WTC11 (cell line): Measurements from ENCODE around the gene RBFOX2. TPM values are rescaled to one million over a fixed set of nuclear protein-coding genes. Genes with fewer than 3 reads are reported as not detected.

Source experiments
- ATAC-seq: fragments of 200-7000 bp; cut with Tn5 transposase; 2 replicates; pipeline ENCODE4 v1.10.0; 2021; ENCODE audit warnings: mild to moderate bottlenecking, moderate library complexity
- CTCF ChIA-PET: fragments of 300-600 bp; sonication (Branson Sonifier 250); formaldehyde crosslinking; loops from one replicate; lab custom pipeline; 2021; ENCODE audit warnings: antibody characterized with exemption; lab: Charles Lee
- POLR2A ChIA-PET: fragments of 350-600 bp; sonication (Branson Sonifier 250); formaldehyde crosslinking; loops from one replicate; lab custom pipeline; 2021; ENCODE audit warnings: antibody characterized with exemption; lab: Charles Lee
- DNase-seq: peaks from one replicate; pipeline ENCODE4 v3.0.0; 2021; ENCODE audit warnings: low spot score
- H3K27ac Mint-ChIP-seq: 2 replicates; pipeline ENCODE4 v1.8.0; 2021; ENCODE audit warnings: mixed read lengths
- H3K27me3 Mint-ChIP-seq: 2 replicates; pipeline ENCODE4 v1.8.0; 2021; ENCODE audit warnings: low read depth, mild to moderate bottlenecking, moderate library complexity, mixed read lengths
- H3K36me3 Mint-ChIP-seq: 2 replicates; pipeline ENCODE4 v1.8.0; 2021; ENCODE audit warnings: mixed read lengths
- H3K4me1 Mint-ChIP-seq: 2 replicates; pipeline ENCODE4 v1.8.0; 2022; ENCODE audit warnings: mixed read lengths
- H3K4me3 Mint-ChIP-seq: 2 replicates; pipeline ENCODE4 v1.8.0; 2021; ENCODE audit warnings: mild to moderate bottlenecking, moderate library complexity, mixed read lengths
- H3K9me3 Mint-ChIP-seq: 2 replicates; pipeline ENCODE4 v1.8.0; 2021; ENCODE audit warnings: mixed read lengths
- ATF1 ChIP-seq: sonication (generic); formaldehyde crosslinking; IDR thresholded peaks from 2 replicates; pipeline ENCODE4 v1.8.1; 2023; ENCODE audit warnings: mild to moderate bottlenecking, moderate library complexity, missing genetic modification reagents
- CDX4 ChIP-seq: fragments of 250-450 bp; sonication (Bioruptor Pico); IDR thresholded peaks from 2 replicates; pipeline ENCODE4 v1.9.0; 2021; ENCODE audit warnings: moderate library complexity, mild to moderate bottlenecking, inconsistent platforms, borderline replicate concordance
- CTCF ChIP-seq: fragments of 200-600 bp; IDR thresholded peaks from 2 replicates; pipeline ENCODE4 v1.8.0; 2022; ENCODE audit warnings: antibody characterized with exemption
- E2F1 ChIP-seq: sonication (generic); formaldehyde crosslinking; IDR thresholded peaks from 2 replicates; pipeline ENCODE4 v1.8.0; 2022; ENCODE audit warnings: mild to moderate bottlenecking, missing genetic modification reagents
- FOXK1 ChIP-seq: sonication (generic); formaldehyde crosslinking; IDR thresholded peaks from 2 replicates; pipeline ENCODE4 v1.8.0; 2022; ENCODE audit warnings: mild to moderate bottlenecking, moderate library complexity, missing genetic modification reagents
- GRHL2 ChIP-seq: fragments of 250-450 bp; sonication (Bioruptor Pico); IDR thresholded peaks from 2 replicates; pipeline ENCODE4 v1.8.0; 2022; ENCODE audit warnings: mild to moderate bottlenecking, moderate library complexity; ENCODE audit not compliant: insufficient replicate concordance, severe bottlenecking
- IRF2 ChIP-seq: sonication (generic); formaldehyde crosslinking; IDR thresholded peaks from 2 replicates; pipeline ENCODE4 v1.8.0; 2022; ENCODE audit warnings: low read depth, missing genetic modification reagents, borderline replicate concordance
- PRDM15 ChIP-seq: sonication (generic); formaldehyde crosslinking; IDR thresholded peaks from 2 replicates; pipeline ENCODE4 v1.8.0; 2022; ENCODE audit warnings: missing genetic modification reagents
- PRRX2 ChIP-seq: fragments of 250-450 bp; sonication (Bioruptor Pico); IDR thresholded peaks from 2 replicates; pipeline ENCODE4 v1.8.0; 2021; ENCODE audit warnings: mild to moderate bottlenecking
- RORB ChIP-seq: fragments of 250-450 bp; sonication (Bioruptor Pico); IDR thresholded peaks from 2 replicates; pipeline ENCODE4 v1.9.0; 2021; ENCODE audit warnings: mild to moderate bottlenecking
- SMAD4 ChIP-seq: sonication (generic); formaldehyde crosslinking; IDR thresholded peaks from 2 replicates; pipeline ENCODE4 v1.8.0; 2022; ENCODE audit warnings: mild to moderate bottlenecking, missing genetic modification reagents
- SP1 ChIP-seq: sonication (generic); formaldehyde crosslinking; conservative IDR thresholded peaks from 2 replicates; pipeline ENCODE4 v1.8.1; 2022; ENCODE audit warnings: missing genetic modification reagents
- TEAD1 ChIP-seq: sonication (generic); formaldehyde crosslinking; IDR thresholded peaks from 2 replicates; pipeline ENCODE4 v1.8.0; 2022; ENCODE audit warnings: mild to moderate bottlenecking, missing genetic modification reagents
- TP53 ChIP-seq: sonication (generic); formaldehyde crosslinking; IDR thresholded peaks from 2 replicates; pipeline ENCODE4 v1.8.1; 2023; ENCODE audit warnings: mild to moderate bottlenecking, missing genetic modification reagents
- ZNF281 ChIP-seq: sonication (generic); formaldehyde crosslinking; IDR thresholded peaks from 2 replicates; pipeline ENCODE4 v1.8.0; 2023; ENCODE audit warnings: mild to moderate bottlenecking, missing genetic modification reagents
- ZNF317 ChIP-seq: sonication (generic); formaldehyde crosslinking; IDR thresholded peaks from 2 replicates; pipeline ENCODE4 v1.8.1; 2023; ENCODE audit warnings: low read depth, mild to moderate bottlenecking, moderate library complexity, missing genetic modification reagents, borderline replicate concordance
- ZNF396 ChIP-seq: fragments of 250-450 bp; sonication (Bioruptor Pico); IDR thresholded peaks from 2 replicates; pipeline ENCODE4 v1.8.0; 2021; ENCODE audit warnings: mild to moderate bottlenecking, moderate library complexity, borderline replicate concordance
- ZNF532 ChIP-seq: fragments of 250-450 bp; sonication (Bioruptor Pico); IDR thresholded peaks from 2 replicates; pipeline ENCODE4 v1.9.0; 2021; ENCODE audit warnings: mild to moderate bottlenecking, borderline replicate concordance
- total RNA-seq: library from RNA; stranded (reverse); gene quantifications from 3 replicates; pipeline ENCODE4 v1.2.3, GENCODE V29; 2021

The RBFOX2 gene
- total RNA-seq, 1 experiment from 2014 or later: 107 TPM

- no peak for TF ChIP-seq ZNF532
- TF ChIP-seq ZNF317: no peak
- no peak for TF ChIP-seq FOXK1 (CRISPR knock-in tag)
- TF ChIP-seq ZNF396 (CRISPR knock-in tag): no peak
- no peak for TF ChIP-seq CDX4 (CRISPR knock-in tag)
- no peak for TF ChIP-seq PRDM15 (CRISPR knock-in tag)
- no peak for TF ChIP-seq GRHL2 (CRISPR knock-in tag)
- TF ChIP-seq ZNF281 (CRISPR knock-in tag): no peak
- no peak for TF ChIP-seq PRRX2 (CRISPR knock-in tag)
- no peak for TF ChIP-seq E2F1 (CRISPR knock-in tag)
- TF ChIP-seq ATF1 (CRISPR knock-in tag): no peak
- no peak for TF ChIP-seq CTCF
- TF ChIP-seq SMAD4 (CRISPR knock-in tag): no peak
- TF ChIP-seq TEAD1: no peak
- no peak for TF ChIP-seq RORB (CRISPR knock-in tag)
- no peak for TF ChIP-seq TP53
- TF ChIP-seq SP1 (CRISPR knock-in tag): no peak
- TF ChIP-seq IRF2: no peak
- POLR2A ChIA-PET: no interaction called here
- no peak overlapping the region for H3K4me3 Mint-ChIP-seq
- peaks cover 7% of the 10 kb centered on the region for H3K9me3 Mint-ChIP-seq
- no peak overlapping the region for H3K27ac Mint-ChIP-seq
- peaks cover 33% of the 10 kb centered on the region for H3K4me1 Mint-ChIP-seq
- H3K27me3 Mint-ChIP-seq: no peaks in the 10 kb centered on the region
- CTCF ChIA-PET: no interaction called here
- no peak for DNase-seq
- peaks cover 11% of the 10 kb centered on the region for H3K36me3 Mint-ChIP-seq
- no peak for ATAC-seq
These were observed 35.4 kb downstream of the RBFOX2 start for GRCh38 chr22:35993048-35993714.
